Measurements from ENCODE around the gene ZNF687.

- TF ChIP-seq CTCF (IDR thresholded peaks at IDR 0.05) (no peak), POLR2A (IDR thresholded peaks at IDR 0.05) (no peak), EP300 (IDR thresholded peaks at IDR 0.05) (no peak)
These were observed 44.6 kb downstream of the ZNF687 start for GRCh38 chr1:151326619-151327222.
